Measurements from ENCODE around the gene PLEKHA4. TPM values are rescaled to one million over a fixed set of nuclear protein-coding genes. Genes with fewer than 3 reads are reported as not detected.

Gene PLEKHA4
- total and polyA plus RNA-seq, 9 of the 15 experiments (the other 6 are each of a cell fraction or from before 2014, with no cell fraction given), result 0.07 to 30.8 (median 11.4) TPM

DNA sequence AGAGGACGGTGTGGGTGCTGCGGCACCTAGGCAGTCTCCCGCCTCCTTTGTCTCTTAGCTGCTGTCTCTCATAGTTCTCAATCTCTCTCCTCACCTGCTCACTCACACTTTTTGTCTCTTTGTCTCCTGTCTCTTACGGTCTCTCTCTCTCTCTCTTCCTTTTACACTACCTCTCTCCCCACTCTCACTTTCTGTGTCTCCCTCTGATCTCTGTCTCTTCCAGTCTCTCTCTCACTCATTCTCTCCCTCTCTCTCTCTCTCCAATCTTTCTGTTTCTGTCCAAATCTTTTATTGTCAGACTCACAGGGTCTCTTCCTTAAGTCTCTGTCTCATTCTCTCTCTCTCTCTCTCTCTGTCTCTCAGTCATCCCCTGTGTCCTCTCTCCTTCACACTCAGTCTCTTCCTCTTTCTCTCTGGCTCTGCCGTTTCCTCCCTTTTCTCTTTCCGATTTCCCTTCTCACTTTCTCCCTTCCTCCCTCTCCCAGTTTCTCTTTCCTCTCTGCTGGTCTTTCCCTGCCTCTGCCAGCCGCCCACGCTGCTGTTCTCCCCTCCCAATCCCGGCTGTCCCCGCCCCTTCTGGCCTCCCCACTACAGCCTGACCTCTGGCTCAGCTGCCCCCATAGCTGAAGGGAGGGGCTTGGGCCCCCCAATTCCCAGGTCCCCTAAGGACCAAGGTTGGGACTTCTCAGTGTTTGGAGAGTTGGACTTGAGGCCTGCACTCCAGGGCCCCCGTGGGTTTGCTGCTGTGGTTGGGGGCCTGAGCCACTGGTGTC is at the start of gene PLEKHA4 (continued):
- TF ChIP-seq TEAD4 (IDR thresholded peaks at IDR 0.05; ENCODE audit: low read length), result no peak
- TF ChIP-seq TEAD4 (CRISPR knock-in tag; IDR thresholded peaks at IDR 0.05; ENCODE audit: borderline replicate concordance), result no peak
- TF ChIP-seq IRF2 (CRISPR knock-in tag; IDR thresholded peaks at IDR 0.05), result no peak
- TF ChIP-seq NFIX (CRISPR knock-in tag; IDR thresholded peaks at IDR 0.05; ENCODE audit: low read depth), result no peak
- TF ChIP-seq, protein P1, sequence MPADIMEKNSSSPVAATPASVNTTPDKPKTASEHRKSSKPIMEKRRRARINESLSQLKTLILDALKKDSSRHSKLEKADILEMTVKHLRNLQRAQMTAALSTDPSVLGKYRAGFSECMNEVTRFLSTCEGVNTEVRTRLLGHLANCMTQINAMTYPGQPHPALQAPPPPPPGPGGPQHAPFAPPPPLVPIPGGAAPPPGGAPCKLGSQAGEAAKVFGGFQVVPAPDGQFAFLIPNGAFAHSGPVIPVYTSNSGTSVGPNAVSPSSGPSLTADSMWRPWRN (IDR thresholded peaks at IDR 0.05; ENCODE audit: low read depth), result 0 out of 2 replicates have a peak, but pooled peaks have one; percentile 40
- peak; percentile 75 for TF ChIP-seq PHB2 (IDR thresholded peaks at IDR 0.05; ENCODE audit: low read depth)
- no peak for TF ChIP-seq SAP30 (IDR thresholded peaks at IDR 0.05; ENCODE audit: borderline replicate concordance, insufficient read depth, low read depth, low read length, poor library complexity, severe bottlenecking)
- TF ChIP-seq ZFPM2 (CRISPR knock-in tag; IDR thresholded peaks at IDR 0.05), result no peak
- TF ChIP-seq, protein P2, sequence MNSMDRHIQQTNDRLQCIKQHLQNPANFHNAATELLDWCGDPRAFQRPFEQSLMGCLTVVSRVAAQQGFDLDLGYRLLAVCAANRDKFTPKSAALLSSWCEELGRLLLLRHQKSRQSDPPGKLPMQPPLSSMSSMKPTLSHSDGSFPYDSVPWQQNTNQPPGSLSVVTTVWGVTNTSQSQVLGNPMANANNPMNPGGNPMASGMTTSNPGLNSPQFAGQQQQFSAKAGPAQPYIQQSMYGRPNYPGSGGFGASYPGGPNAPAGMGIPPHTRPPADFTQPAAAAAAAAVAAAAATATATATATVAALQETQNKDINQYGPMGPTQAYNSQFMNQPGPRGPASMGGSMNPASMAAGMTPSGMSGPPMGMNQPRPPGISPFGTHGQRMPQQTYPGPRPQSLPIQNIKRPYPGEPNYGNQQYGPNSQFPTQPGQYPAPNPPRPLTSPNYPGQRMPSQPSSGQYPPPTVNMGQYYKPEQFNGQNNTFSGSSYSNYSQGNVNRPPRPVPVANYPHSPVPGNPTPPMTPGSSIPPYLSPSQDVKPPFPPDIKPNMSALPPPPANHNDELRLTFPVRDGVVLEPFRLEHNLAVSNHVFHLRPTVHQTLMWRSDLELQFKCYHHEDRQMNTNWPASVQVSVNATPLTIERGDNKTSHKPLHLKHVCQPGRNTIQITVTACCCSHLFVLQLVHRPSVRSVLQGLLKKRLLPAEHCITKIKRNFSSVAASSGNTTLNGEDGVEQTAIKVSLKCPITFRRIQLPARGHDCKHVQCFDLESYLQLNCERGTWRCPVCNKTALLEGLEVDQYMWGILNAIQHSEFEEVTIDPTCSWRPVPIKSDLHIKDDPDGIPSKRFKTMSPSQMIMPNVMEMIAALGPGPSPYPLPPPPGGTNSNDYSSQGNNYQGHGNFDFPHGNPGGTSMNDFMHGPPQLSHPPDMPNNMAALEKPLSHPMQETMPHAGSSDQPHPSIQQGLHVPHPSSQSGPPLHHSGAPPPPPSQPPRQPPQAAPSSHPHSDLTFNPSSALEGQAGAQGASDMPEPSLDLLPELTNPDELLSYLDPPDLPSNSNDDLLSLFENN (IDR thresholded peaks at IDR 0.05; ENCODE audit: low read depth in 2 of 2, low read length in 2 of 2), result no peak
- TF ChIP-seq LCOR (CRISPR knock-in tag; IDR thresholded peaks at IDR 0.05), result no peak
- TF ChIP-seq RFX5 (IDR thresholded peaks at IDR 0.05; ENCODE audit: low read depth, low read length), result no peak
- no peak for TF ChIP-seq HMG20B (CRISPR knock-in tag; IDR thresholded peaks at IDR 0.05)
- TF ChIP-seq BDP1 (IDR thresholded peaks at IDR 0.05; ENCODE audit: insufficient read depth, insufficient read length), result no peak
- no peak for TF ChIP-seq SRSF1 (IDR thresholded peaks at IDR 0.05; ENCODE audit: low read depth, low read length)
- TF ChIP-seq NUFIP1 (IDR thresholded peaks at IDR 0.05; ENCODE audit: partially characterized antibody), result no peak
- no peak for TF ChIP-seq KLF13 (tag; IDR thresholded peaks at IDR 0.05; ENCODE audit: borderline replicate concordance, low read depth)
